Skeletal muscle satellite cell (primary cell): ENCODE measurements around the gene KLRD1.
"Not testable (repeated sequence)": the region's sequence is repeated elsewhere in the genome, so short reads cannot be mapped to it uniquely, and the experiment has no call there.

Experiments
- H3K27me3 ChIP-seq: 2 replicates; pipeline ENCODE4 v1.7.0; 2013; ENCODE audit warnings: low read length; ENCODE audit not compliant: control insufficient read depth, insufficient read depth
- H3K36me3 ChIP-seq: 2 replicates; pipeline ENCODE4 v1.7.0; 2013; ENCODE audit warnings: mild to moderate bottlenecking, control low read depth, low read length; ENCODE audit not compliant: insufficient read depth
- H3K4me1 ChIP-seq: 2 replicates; pipeline ENCODE4 v1.7.0; 2013; ENCODE audit warnings: low read length; ENCODE audit not compliant: control insufficient read depth, insufficient read depth
- H3K4me2 ChIP-seq: 2 replicates; pipeline ENCODE4 v1.7.0; 2013; ENCODE audit warnings: mild to moderate bottlenecking, low read length
- H3K4me3 ChIP-seq: 2 replicates; pipeline ENCODE4 v1.7.0; 2013; ENCODE audit warnings: low read length
- H3K9ac ChIP-seq: 2 replicates; pipeline ENCODE4 v1.7.0; 2013; ENCODE audit warnings: mild to moderate bottlenecking, low read depth, low read length, moderate library complexity
- H3K9me3 ChIP-seq: replicated peaks from 2 replicates; pipeline ENCODE4 v1.7.0; 2013; ENCODE audit warnings: mild to moderate bottlenecking, control low read depth, low read length

Gene KLRD1

GRCh38 chr12:10362828-10363657 lies 55.4 kb downstream of the KLRD1 start:
- no peak overlapping the region for H3K9ac ChIP-seq
- no peaks in the 10 kb centered on the region for H3K36me3 ChIP-seq
- peaks cover 44% of the 10 kb centered on the region for H3K4me1 ChIP-seq
- H3K27me3 ChIP-seq, result no peaks in the 10 kb centered on the region
- peak overlapping the region; percentile 90 for H3K4me2 ChIP-seq
- H3K4me3 ChIP-seq, result no peak overlapping the region
- no peaks in the 10 kb centered on the region for H3K9me3 ChIP-seq

GRCh38 chr12:10363658-10363913 lies 55.9 kb downstream of the KLRD1 start:
- Histone ChIP-seq H3K4me2 (peak overlapping the region; percentile 90), H3K36me3 (no peaks in the 10 kb centered on the region), H3K9ac (peak overlapping the region; percentile 84), H3K27me3 (no peaks in the 10 kb centered on the region), H3K4me3 (peak overlapping the region; percentile 72), H3K4me1 (peaks cover 44% of the 10 kb centered on the region), H3K9me3 (no peaks in the 10 kb centered on the region)

- H3K9ac ChIP-seq, result peak overlapping the region; percentile 84
- H3K4me2 ChIP-seq, result peak overlapping the region; percentile 90
- no peaks in the 10 kb centered on the region for H3K27me3 ChIP-seq
- H3K9me3 ChIP-seq, result no peaks in the 10 kb centered on the region
- peak overlapping the region; percentile 72 for H3K4me3 ChIP-seq
- H3K4me1 ChIP-seq, result peaks cover 44% of the 10 kb centered on the region
- H3K36me3 ChIP-seq, result no peaks in the 10 kb centered on the region
Observed at GRCh38 chr12:10363914-10364814, 56.5 kb downstream of the KLRD1 start.

GRCh38 chr12:10364815-10365622 lies 57.3 kb downstream of the KLRD1 start:
- no peaks in the 10 kb centered on the region for H3K27me3 ChIP-seq
- H3K4me1 ChIP-seq, result peaks cover 44% of the 10 kb centered on the region
- H3K4me3 ChIP-seq, result peak overlapping the region; percentile 72
- H3K4me2 ChIP-seq, result peak overlapping the region; percentile 90
- no peaks in the 10 kb centered on the region for H3K9me3 ChIP-seq
- H3K36me3 ChIP-seq, result no peaks in the 10 kb centered on the region
- H3K9ac ChIP-seq, result peak overlapping the region; percentile 84

- peaks cover 44% of the 10 kb centered on the region for H3K4me1 ChIP-seq
- H3K9ac ChIP-seq, result peak overlapping the region; percentile 84
- peak overlapping the region; percentile 72 for H3K4me3 ChIP-seq
- H3K9me3 ChIP-seq, result no peaks in the 10 kb centered on the region
- H3K4me2 ChIP-seq, result peak overlapping the region; percentile 90
- H3K36me3 ChIP-seq, result no peaks in the 10 kb centered on the region
- no peaks in the 10 kb centered on the region for H3K27me3 ChIP-seq
Observed at GRCh38 chr12:10365696-10366405, 58.2 kb downstream of the KLRD1 start.

- H3K4me2 ChIP-seq, result no peak overlapping the region
- no peak overlapping the region for H3K9ac ChIP-seq
- peaks cover 36% of the 10 kb centered on the region for H3K4me1 ChIP-seq
- H3K27me3 ChIP-seq, result no peaks in the 10 kb centered on the region
- H3K4me3 ChIP-seq, result no peak overlapping the region
- H3K36me3 ChIP-seq, result no peaks in the 10 kb centered on the region
- H3K9me3 ChIP-seq, result no peaks in the 10 kb centered on the region
Observed at GRCh38 chr12:10366875-10367274, 59.2 kb downstream of the KLRD1 start.

GRCh38 chr12:10367714-10368113 lies 60.0 kb downstream of the KLRD1 start:
- H3K36me3 ChIP-seq, H3K4me2 ChIP-seq, H3K4me3 ChIP-seq, H3K9ac ChIP-seq, H3K9me3 ChIP-seq, H3K27me3 ChIP-seq: not testable (repeated sequence)
- peaks cover 31% of the 10 kb centered on the region for H3K4me1 ChIP-seq

- no peak overlapping the region for H3K4me3 ChIP-seq
Observed at GRCh38 chr12:10368206-10369171, 60.8 kb downstream of the KLRD1 start.

GRCh38 chr12:10369557-10370415 lies 62.1 kb downstream of the KLRD1 start:
- no peaks in the 10 kb centered on the region for H3K36me3 ChIP-seq
- H3K4me2 ChIP-seq, result no peak overlapping the region
- no peak overlapping the region for H3K4me3 ChIP-seq

More at GRCh38 chr12:10368206-10369171, 60.8 kb downstream of the KLRD1 start:
- Histone ChIP-seq H3K4me2 (no peak overlapping the region), H3K9me3 (no peaks in the 10 kb centered on the region), H3K27me3 (no peaks in the 10 kb centered on the region), H3K36me3 (no peaks in the 10 kb centered on the region), H3K9ac (no peak overlapping the region), H3K4me1 (peaks cover 24% of the 10 kb centered on the region)

More at GRCh38 chr12:10369557-10370415, 62.1 kb downstream of the KLRD1 start:
- no peak overlapping the region for H3K9ac ChIP-seq
- H3K9me3 ChIP-seq, result no peaks in the 10 kb centered on the region
- peaks cover 16% of the 10 kb centered on the region for H3K4me1 ChIP-seq
- H3K27me3 ChIP-seq, result no peaks in the 10 kb centered on the region
